HG03439 (cell line): ENCODE results near the gene PNPLA5.

Experiments
- ATAC-seq: cut with Tn5 transposase; IDR thresholded peaks from one replicate; pipeline ENCODE4 v1.9.1; 2021; ENCODE audit warnings: mild to moderate bottlenecking, moderate library complexity; ENCODE audit not compliant: unreplicated experiment

The PNPLA5 gene

GRCh38 chr22:43841742-43842141 lies 50.1 kb downstream of the PNPLA5 start:
- no peak for ATAC-seq

DNA sequence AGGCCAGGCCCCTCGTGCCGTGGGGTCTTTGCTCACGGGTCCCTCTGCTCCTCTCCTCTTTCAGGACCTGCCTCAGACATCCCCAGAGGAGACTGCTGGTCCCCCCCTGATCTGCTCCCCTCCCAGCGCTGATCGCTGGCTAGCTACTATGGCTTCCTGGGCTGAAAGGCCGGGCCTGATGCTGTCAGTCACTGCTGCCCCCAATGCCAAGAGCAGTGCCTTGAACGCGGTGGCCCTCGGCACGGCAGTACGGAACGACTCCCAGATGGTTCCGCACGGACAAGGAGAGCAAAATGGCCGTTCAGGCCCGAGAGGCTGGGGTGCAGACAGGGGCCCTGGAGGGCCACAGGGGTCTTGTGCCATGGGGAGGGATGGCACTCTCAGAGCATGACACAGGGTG lies 51.0 kb downstream of the PNPLA5 start:
- ATAC-seq = no peak

- ATAC-seq = no peak
These were observed 51.4 kb downstream of the PNPLA5 start for GRCh38 chr22:43840431-43840830.

- ATAC-seq = no peak
These were observed 52.0 kb downstream of the PNPLA5 start for GRCh38 chr22:43839781-43840180.

DNA sequence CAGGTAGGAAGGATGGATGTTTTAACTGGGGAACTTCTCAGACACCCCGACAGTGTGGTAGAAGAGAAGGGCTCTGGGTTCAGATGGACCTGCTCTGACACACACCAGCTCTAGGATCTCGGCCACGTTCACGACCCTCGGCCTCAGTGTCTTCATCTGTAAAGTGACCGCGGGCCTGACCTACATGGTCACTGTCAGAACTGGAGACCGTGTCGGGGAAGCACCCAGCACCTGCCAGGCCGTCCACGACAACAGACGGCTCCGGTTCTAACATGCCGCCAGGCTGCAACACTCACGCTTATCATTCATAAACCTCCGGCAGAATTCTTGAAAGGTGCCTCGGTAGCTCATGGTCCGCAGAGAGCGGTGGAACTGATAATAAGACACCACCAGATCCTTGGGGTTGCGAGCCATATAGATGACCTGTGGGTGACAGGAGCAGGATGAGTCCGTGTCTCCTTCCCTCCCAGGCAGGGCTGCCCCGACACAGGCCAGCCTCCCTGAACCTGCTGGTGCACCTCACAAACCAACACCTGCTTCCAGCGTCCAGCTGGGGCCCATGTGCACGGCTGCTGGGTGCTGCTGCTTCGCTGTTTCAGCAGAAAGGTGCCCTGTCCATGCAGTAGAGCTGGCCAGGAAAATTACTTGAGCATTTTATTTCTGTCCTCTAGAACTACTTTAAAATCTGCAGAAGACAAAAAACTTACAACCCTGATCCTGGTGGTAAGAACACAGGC lies 53.1 kb downstream of the PNPLA5 start:
- no peak for ATAC-seq

DNA sequence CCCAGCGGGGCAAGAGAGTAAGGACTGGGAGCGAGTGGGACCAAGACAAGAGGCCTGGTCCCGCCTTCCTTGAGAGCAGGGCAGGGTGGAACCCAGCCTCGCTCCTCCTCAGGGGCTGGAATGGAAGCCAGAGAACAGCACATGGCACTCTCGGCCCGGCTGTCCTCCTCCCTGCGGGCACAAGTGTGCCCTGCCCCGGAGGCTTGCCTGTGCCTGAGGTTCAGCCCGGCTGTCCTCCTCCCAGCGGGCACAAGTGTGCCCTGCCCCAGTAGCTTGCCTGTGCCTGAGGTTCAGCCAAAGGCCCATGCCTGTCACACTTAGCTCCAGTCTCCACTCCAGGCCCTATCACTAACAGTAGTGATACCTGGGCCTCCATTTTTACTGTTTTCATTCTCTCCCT lies 53.7 kb downstream of the PNPLA5 start:
- ATAC-seq = no peak

DNA sequence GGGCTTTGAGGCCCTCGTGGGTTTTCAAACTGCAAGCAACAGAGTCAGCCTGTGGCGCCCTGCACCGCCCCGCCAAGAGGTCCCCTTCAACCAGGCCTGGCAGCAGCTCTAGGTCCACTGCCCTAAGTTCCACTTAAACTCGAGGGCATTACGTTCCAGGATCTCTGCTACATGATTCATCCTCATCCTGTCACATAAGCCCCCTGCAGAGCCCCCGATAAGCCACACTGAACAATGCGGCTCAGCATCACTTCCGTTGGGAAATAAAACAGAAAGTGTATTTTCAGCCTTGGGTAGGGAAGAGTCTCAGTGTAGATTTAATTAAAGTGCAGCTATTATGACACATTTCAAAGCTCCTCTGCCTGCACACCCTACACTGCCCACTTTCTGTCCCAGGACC lies 54.1 kb downstream of the PNPLA5 start:
- ATAC-seq = no peak

DNA sequence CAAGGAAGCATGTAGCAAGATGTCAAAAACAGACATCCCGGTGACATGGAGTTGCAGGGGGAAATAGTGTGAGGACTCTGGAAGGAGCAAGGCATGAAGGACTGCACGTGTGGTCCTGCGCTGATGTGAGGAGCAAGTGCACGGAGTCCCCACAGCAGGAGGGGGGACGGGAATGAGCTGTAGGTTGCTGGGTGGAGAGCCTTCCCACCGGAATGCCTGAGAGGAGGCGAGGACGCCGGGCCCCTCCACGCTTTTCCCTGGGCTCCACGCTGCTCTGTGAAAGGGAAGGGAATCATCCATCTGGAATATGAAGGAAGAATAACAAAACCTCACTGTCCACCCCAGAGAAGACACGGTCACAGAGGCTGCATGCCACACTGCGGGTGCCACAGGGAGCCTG lies 56.1 kb downstream of the PNPLA5 start:
- ATAC-seq = no peak

DNA sequence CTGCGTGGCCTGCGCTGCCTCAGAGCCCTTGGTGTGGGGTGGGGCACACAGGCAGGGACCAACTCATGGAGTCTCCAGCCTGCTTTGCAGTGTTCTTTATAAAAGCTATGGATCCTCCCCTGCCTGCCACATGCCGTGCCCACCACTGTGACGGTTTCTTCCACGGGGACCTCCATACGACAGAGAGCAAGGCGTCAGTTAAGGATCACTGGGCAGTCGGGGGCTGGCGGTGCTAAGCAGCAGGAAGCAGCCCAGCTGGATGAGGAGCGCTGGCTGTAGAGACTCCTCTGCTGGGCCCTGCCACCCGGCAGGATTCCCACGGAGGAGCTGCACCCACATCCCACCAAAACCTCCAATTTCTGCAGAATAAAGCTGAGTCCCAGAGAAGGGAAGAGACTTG lies 56.6 kb downstream of the PNPLA5 start:
- ATAC-seq = no peak

DNA sequence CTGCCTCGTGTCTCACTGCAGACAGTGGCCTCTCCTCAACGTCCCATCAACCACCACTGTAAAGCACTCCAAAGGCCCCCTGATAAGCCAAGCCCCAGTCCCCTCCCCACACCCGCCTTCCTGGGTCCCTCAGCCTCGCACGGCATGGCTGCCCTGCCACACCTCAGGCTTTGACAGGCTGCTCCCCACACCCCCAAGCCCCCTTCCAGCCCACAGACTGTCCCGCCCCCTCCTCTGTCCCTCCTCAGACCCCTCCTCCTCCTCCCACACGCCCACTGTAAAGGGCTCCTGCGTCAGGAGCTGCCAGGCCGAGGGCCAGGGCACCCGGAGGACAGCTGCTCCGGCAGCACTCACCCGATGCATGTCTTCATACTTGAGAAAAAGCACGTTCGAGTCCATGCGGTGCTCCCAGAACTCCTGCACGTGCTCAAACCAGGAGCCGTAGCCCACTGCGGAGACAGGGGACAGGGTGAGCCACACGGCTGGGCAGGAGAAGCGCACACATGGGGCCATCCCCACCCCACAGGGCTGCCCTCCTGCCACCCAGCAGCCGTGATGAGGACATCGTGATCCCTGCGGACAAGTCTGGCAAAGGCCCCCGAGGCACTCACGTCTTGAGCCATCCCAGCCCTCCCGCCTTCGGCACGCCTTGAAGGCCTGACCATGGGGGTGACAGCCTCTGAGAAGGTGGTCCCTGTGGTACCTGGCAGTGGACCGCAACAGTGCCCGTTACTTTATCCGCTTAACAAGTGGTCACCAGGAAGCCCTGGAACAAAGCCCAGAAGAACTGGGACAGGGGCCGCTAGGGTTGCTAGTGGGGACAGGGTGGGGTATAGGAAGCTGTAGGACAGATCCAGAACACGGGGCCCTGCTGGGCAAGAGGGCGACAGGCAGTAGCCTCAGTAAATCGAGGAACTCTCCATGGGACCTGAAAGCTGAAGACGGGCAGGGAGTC lies 58.2 kb downstream of the PNPLA5 start:
- no peak for ATAC-seq

DNA sequence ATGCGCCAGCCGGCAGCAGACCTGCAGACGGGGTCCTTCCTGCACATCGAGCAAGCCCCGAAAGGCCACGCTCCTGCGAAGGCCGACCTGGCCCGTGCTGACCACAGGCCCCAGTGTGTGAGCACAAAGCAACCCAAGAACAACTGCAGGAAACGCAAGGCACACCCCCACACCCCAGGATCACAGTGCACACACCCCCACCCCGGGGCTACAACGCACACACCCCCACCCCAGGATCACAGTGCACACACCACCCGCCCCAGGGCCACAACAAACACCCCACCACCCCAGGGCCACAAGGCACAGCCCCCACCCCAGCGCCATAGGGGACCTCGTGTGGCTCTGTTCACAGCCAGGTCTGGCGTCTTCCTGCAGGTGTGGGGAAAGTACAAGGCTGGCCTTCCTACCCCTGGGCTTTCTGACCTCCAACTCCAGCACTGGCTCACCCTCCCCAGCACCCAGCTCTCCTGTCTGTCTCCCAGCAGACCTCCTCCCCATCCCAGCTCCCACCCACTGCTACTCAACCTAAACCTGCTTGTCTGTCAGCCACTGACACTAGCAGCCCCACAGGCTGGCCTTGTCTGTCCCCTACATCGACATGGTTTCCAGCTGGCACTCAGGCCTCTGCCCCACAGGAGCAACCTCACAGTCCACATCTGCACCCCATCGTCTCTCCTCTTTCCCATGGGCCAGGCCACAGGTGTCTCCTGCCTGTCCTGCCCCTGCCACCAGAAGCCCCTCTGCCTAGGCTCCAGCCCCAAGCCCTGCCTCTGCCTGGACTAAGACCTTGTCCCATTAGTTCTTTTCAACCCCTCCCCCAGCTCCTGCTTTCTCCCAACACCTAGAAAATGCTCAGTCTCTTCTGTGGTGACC lies 59.2 kb downstream of the PNPLA5 start:
- no peak for ATAC-seq

GRCh38 chr22:43831561-43832392 lies 60.0 kb downstream of the PNPLA5 start:
- ATAC-seq = no peak

- ATAC-seq = no peak
These were observed 60.8 kb downstream of the PNPLA5 start for GRCh38 chr22:43830931-43831560.

GRCh38 chr22:43829904-43830851 lies 61.6 kb downstream of the PNPLA5 start:
- no peak for ATAC-seq
